ENCODE measurements around the gene WWOX. TPM values are rescaled to one million over a fixed set of nuclear protein-coding genes. Genes with fewer than 3 reads are reported as not detected.
A peak's percentile ranks its signal among the peaks of the same experiment; 100 is the strongest.

The WWOX gene
- total and polyA plus RNA-seq, 2 of the 8 experiments (the other 6 are each of a cell fraction or from before 2014, with no cell fraction given), result 5.4 to 16.7 TPM

DNA sequence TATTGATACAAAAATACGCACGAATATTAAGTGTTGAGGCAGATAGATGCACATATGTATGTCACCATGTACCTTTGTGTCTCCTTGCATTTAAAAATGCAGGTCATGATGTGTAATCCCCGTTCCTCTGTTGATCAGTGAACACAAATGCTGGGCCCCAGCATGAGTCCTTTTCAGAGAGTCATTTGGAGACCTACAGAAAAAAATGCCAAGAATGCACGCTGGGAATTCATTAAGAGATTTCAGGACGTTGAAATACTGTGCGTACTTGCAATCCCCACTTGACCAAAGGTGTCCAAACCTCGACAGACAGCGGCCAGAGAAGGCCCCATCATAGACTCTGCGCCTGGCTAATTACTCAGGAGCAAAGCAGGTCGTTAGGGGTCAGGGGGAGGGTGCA is 1005.1 kb downstream of the WWOX start:
- H3K14ac ChIP-seq (ENCODE audit: insufficient read length), result no peak overlapping the region
- no peaks in the 10 kb centered on the region for H3K27me3 ChIP-seq (replicated peaks in 1 of 4; ENCODE audit: control insufficient read depth in 3 of 4, extremely low read depth in 1 of 4, insufficient read depth in 3 of 4, low read length in 3 of 4)
- no peaks in the 10 kb centered on the region for H4K20me1 ChIP-seq (replicated peaks in 1 of 2; ENCODE audit: control insufficient read depth in 1 of 2, insufficient read depth in 2 of 2, low read length in 2 of 2)
- no peak for DNase-seq (ENCODE audit: low read depth in 1 of 2, low spot score in 2 of 2)
- H2AK5ac ChIP-seq (ENCODE audit: low read depth, low read length), result no peak overlapping the region
- H3K4ac ChIP-seq (replicated peaks; ENCODE audit: insufficient read length, low read depth, low read length), result no peak overlapping the region
- H3K4me2 ChIP-seq (ENCODE audit: insufficient read depth in 1 of 2, low read depth in 2 of 2, low read length in 2 of 2), result 0 out of 4 replicates have a peak overlapping the region, but pooled peaks of 1 of the 2 experiments have one; percentile 32
- H3K36me3 ChIP-seq (ENCODE audit: control insufficient read depth in 2 of 4, insufficient read depth in 4 of 4, low read length in 3 of 4), result no peaks in the 10 kb centered on the region
- H3K23me2 ChIP-seq (ENCODE audit: low read depth, low read length), result no peaks in the 10 kb centered on the region
- WGBS, 2 experiments (ENCODE audit: extremely low coverage in 1 of 2, insufficient coverage in 1 of 2, insufficient read length in 1 of 2, insufficient replicate concordance in 2 of 2, low coverage in 1 of 2, low lambda C conversion rate in 2 of 2, missing lambda C conversion rate in 1 of 2), result 69% methylated on average over 10 of the region's 10 CpGs; no CpG with 5 or more reads in 1 of the 2 experiments
- no peak overlapping the region for H3K4me3 ChIP-seq (ENCODE audit: extremely low read depth in 1 of 4, insufficient read depth in 2 of 4, low read depth in 3 of 4, low read length in 4 of 4)
- H3K27ac ChIP-seq (ENCODE audit: low read depth, low read length), result no peak overlapping the region
- peaks cover 0 to 7% (median 5%) of the 10 kb centered on the region in 4 experiments; a peak in 6 of 7 replicates for H3K4me1 ChIP-seq (replicated peaks in 1 of 4; ENCODE audit: control insufficient read depth in 3 of 4, insufficient read depth in 4 of 4, low read length in 3 of 4)
- no peak overlapping the region for H2BK12ac ChIP-seq (ENCODE audit: low read depth, low read length)
- H2BK20ac ChIP-seq (ENCODE audit: low read length), result no peak overlapping the region
- CTCF ChIA-PET (ENCODE audit: partially characterized antibody), result no interaction called here
- H3K9ac ChIP-seq (replicated peaks in 1 of 4; ENCODE audit: extremely low read depth in 1 of 4, low read depth in 3 of 4, low read length in 3 of 4), result no peak overlapping the region
- no peaks in the 10 kb centered on the region for H3K9me3 ChIP-seq (ENCODE audit: insufficient read depth in 2 of 2, low read depth in 1 of 2, low read length in 1 of 2)
- peak; percentile 55; the same call in 1 of the 2 replicates for TF ChIP-seq TEAD4 (IDR thresholded peaks at IDR 0.05; ENCODE audit: low read depth, low read length)
- no peak for TF ChIP-seq RXRA (IDR thresholded peaks at IDR 0.05; ENCODE audit: insufficient read depth, low read depth, low read length)
- H3K79me1 ChIP-seq (ENCODE audit: low read depth, low read length), result no peaks in the 10 kb centered on the region
- H2BK15ac ChIP-seq (ENCODE audit: low read length), result no peak overlapping the region
- H3K18ac ChIP-seq (ENCODE audit: extremely low read depth, low read length), result no peak overlapping the region
- FAIRE-seq, result no peak
- H3K56ac ChIP-seq (replicated peaks; ENCODE audit: insufficient read length, low read depth, low read length), result no peak overlapping the region
- no peak overlapping the region for H4K91ac ChIP-seq (replicated peaks; ENCODE audit: insufficient read length, low read length)
- no peak overlapping the region for H3K23ac ChIP-seq (ENCODE audit: insufficient read length)
- POLR2A ChIA-PET (ENCODE audit: partially characterized antibody), result no interaction called here
- no peak overlapping the region for H4K8ac ChIP-seq (ENCODE audit: extremely low read depth, insufficient read depth, low read length)
- H3K79me2 ChIP-seq (ENCODE audit: control insufficient read depth in 1 of 2, insufficient read depth in 2 of 2, low read length in 2 of 2), result no peaks in the 10 kb centered on the region
- H2BK5ac ChIP-seq (ENCODE audit: low read depth, low read length), result peak overlapping the region; percentile 58; the same call in 1 of the 2 replicates
- no peak overlapping the region for H2AFZ ChIP-seq (ENCODE audit: low read length)
- no peak overlapping the region for H4K5ac ChIP-seq (ENCODE audit: insufficient read length, low read depth, low read length)
- no peak overlapping the region for H2BK120ac ChIP-seq (replicated peaks; ENCODE audit: low read depth, low read length)

All from H1 (cell line).